Activated CD4-positive, alpha-beta memory T cell treated with anti-CD3 and anti-CD28 coated beads, Interleukin-2, amount 10 ng/mL, durations not matched to agents 7 days and 5 days (primary cell): ENCODE results near the gene DDIT4. TPM values are rescaled to one million over a fixed set of nuclear protein-coding genes. Genes with fewer than 3 reads are reported as not detected.
"Not testable (repeated sequence)": the region's sequence is repeated elsewhere in the genome, so short reads cannot be mapped to it uniquely, and the experiment has no call there.

ENCODE experiments used
- CTCF ChIA-PET: fragments of 350-600 bp; sonication (Branson Sonifier 250); formaldehyde crosslinking; loops from one replicate; lab custom pipeline; 2021; ENCODE audit warnings: antibody characterized with exemption, inconsistent platforms; lab: Charles Lee
- POLR2A ChIA-PET: fragments of 350-600 bp; sonication (Branson Sonifier 250); formaldehyde crosslinking; loops from one replicate; lab custom pipeline; 2021; ENCODE audit warnings: antibody characterized with exemption; lab: Charles Lee
- DNase-seq: peaks from one replicate; pipeline ENCODE4 v3.0.0-alpha.2; 2020
- H3K27ac Mint-ChIP-seq: one replicate; pipeline ENCODE4 v1.8.0; 2021; ENCODE audit warnings: mild to moderate bottlenecking, mixed read lengths
- H3K27me3 Mint-ChIP-seq: one replicate; pipeline ENCODE4 v1.8.0; 2021; ENCODE audit warnings: mixed read lengths
- H3K36me3 Mint-ChIP-seq: one replicate; pipeline ENCODE4 v1.8.0; 2021; ENCODE audit warnings: low read depth, mixed read lengths
- H3K4me1 Mint-ChIP-seq: one replicate; pipeline ENCODE4 v1.8.0; 2021; ENCODE audit warnings: mixed read lengths
- H3K4me3 Mint-ChIP-seq: one replicate; pipeline ENCODE4 v1.8.0; 2021; ENCODE audit warnings: mild to moderate bottlenecking, mixed read lengths
- H3K9me3 Mint-ChIP-seq: one replicate; pipeline ENCODE4 v1.8.0; 2021; ENCODE audit warnings: mixed read lengths
- total RNA-seq, 2 experiments: library from RNA; stranded (reverse); gene quantifications; one replicate each; pipeline ENCODE4 v1.2.3, GENCODE V29; 2021

DDIT4 gene
- total RNA-seq, 2 experiments from 2014 or later, result 475 to 481 TPM

GRCh38 chr10:72285972-72286521 lies 12.3 kb downstream of the DDIT4 start:
- no peak for DNase-seq
- H3K9me3 Mint-ChIP-seq, result no peaks in the 10 kb centered on the region
- CTCF ChIA-PET, result interaction anchor here (0.8 to 1.2 kb wide), 2 partner anchors 11 to 25 kb away, joined by 3 read pairs; no protein-coding TSS in a partner anchor
- peak overlapping the region; percentile 49 for H3K27ac Mint-ChIP-seq
- H3K4me1 Mint-ChIP-seq, result peaks cover 42% of the 10 kb centered on the region
- no peak overlapping the region for H3K4me3 Mint-ChIP-seq
- POLR2A ChIA-PET, result interaction anchor here (0.6 to 3.5 kb wide), 5 partner anchors 11 to 69 kb away, joined by 3 to 26 read pairs (median 7); partner anchors contain the start of genes ANAPC16, ASCC1 and DDIT4
- no peaks in the 10 kb centered on the region for H3K27me3 Mint-ChIP-seq
- H3K36me3 Mint-ChIP-seq, result no peaks in the 10 kb centered on the region

- ChIA-PET POLR2A (interaction anchor here (0.7 to 23.5 kb wide), 11 partner anchors 13 to 75 kb away, joined by 3 to 448 read pairs (median 10); partner anchors contain the start of genes ANAPC16, ASCC1 and DDIT4), CTCF (interaction anchor here (0.9 to 6.7 kb wide), 8 partner anchors 11 to 165 kb away, joined by 3 to 56 read pairs (median 8); partner anchors contain the start of gene DDIT4)
- DNase-seq, result peak; percentile 68
- no peak overlapping the region for H3K4me3 Mint-ChIP-seq
- H3K36me3 Mint-ChIP-seq, result peaks cover 7% of the 10 kb centered on the region
- peaks cover 70% of the 10 kb centered on the region for H3K4me1 Mint-ChIP-seq
- peak overlapping the region; percentile 90 for H3K27ac Mint-ChIP-seq
- H3K9me3 Mint-ChIP-seq, result no peaks in the 10 kb centered on the region
- no peaks in the 10 kb centered on the region for H3K27me3 Mint-ChIP-seq
Measured at GRCh38 chr10:72291019-72291532, 17.4 kb downstream of the DDIT4 start.

GRCh38 chr10:72292223-72292691 lies 18.5 kb downstream of the DDIT4 start:
- no peaks in the 10 kb centered on the region for H3K9me3 Mint-ChIP-seq
- H3K27ac Mint-ChIP-seq, result peak overlapping the region; percentile 90
- POLR2A ChIA-PET, result interaction anchor here (0.9 to 23.5 kb wide), 12 partner anchors 14 to 244 kb away, joined by 3 to 448 read pairs (median 6); partner anchors contain the start of gene DDIT4
- CTCF ChIA-PET, result interaction anchor here (0.9 to 6.7 kb wide), 7 partner anchors 16 to 45 kb away, joined by 3 to 56 read pairs (median 10); partner anchors contain the start of gene DDIT4
- peak overlapping the region; percentile 31 for H3K4me3 Mint-ChIP-seq
- H3K4me1 Mint-ChIP-seq, result peaks cover 67% of the 10 kb centered on the region
- H3K36me3 Mint-ChIP-seq, result peaks cover 12% of the 10 kb centered on the region
- H3K27me3 Mint-ChIP-seq, result no peaks in the 10 kb centered on the region
- DNase-seq, result peak; percentile 60

- Mint-ChIP-seq H3K27ac (peak overlapping the region; percentile 97), H3K27me3 (no peaks in the 10 kb centered on the region), H3K9me3 (no peaks in the 10 kb centered on the region), H3K4me1 (peaks cover 81% of the 10 kb centered on the region), H3K4me3 (peak overlapping the region; percentile 73), H3K36me3 (peaks cover 12% of the 10 kb centered on the region)
- CTCF ChIA-PET, result interaction anchor here (6.7 kb wide), 1 partner anchor 21 kb away, joined by 56 read pairs; the partner anchor contains the start of gene DDIT4
- POLR2A ChIA-PET, result interaction anchor here (1.0 to 23.5 kb wide), 6 partner anchors 12 to 31 kb away, joined by 4 to 448 read pairs (median 22); partner anchors contain the start of gene DDIT4
- DNase-seq, result no peak
Measured at GRCh38 chr10:72295330-72295910, 21.7 kb downstream of the DDIT4 start.

- peaks cover 12% of the 10 kb centered on the region for H3K36me3 Mint-ChIP-seq
- not testable (repeated sequence) for H3K9me3 Mint-ChIP-seq, H3K27me3 Mint-ChIP-seq, DNase-seq
- H3K4me1 Mint-ChIP-seq, result peaks cover 77% of the 10 kb centered on the region
- H3K27ac Mint-ChIP-seq, result peak overlapping the region; percentile 97
- ChIA-PET CTCF (interaction anchor here (0.6 to 2.6 kb wide), 17 partner anchors 8 to 49 kb away, joined by 3 to 17 read pairs (median 6); partner anchors contain the start of gene DDIT4), POLR2A (interaction anchor here (0.7 to 23.5 kb wide), 27 partner anchors 10 to 950 kb away, joined by 3 to 448 read pairs (median 8); partner anchors contain the start of genes ANAPC16, ASCC1, DDIT4 and DNAJC9)
- H3K4me3 Mint-ChIP-seq, result peak overlapping the region; percentile 73
Measured at GRCh38 chr10:72296829-72297280, 23.1 kb downstream of the DDIT4 start.

GRCh38 chr10:72297281-72297804 lies 23.6 kb downstream of the DDIT4 start:
- Mint-ChIP-seq H3K9me3 (peaks cover 4% of the 10 kb centered on the region), H3K27me3 (no peaks in the 10 kb centered on the region), H3K36me3 (peaks cover 12% of the 10 kb centered on the region), H3K4me3 (peak overlapping the region; percentile 73), H3K4me1 (peaks cover 73% of the 10 kb centered on the region), H3K27ac (peak overlapping the region; percentile 97)
- peak; percentile 98 for DNase-seq
- CTCF ChIA-PET, result interaction anchor here (0.6 to 2.6 kb wide), 18 partner anchors 8 to 49 kb away, joined by 3 to 17 read pairs (median 6); partner anchors contain the start of gene DDIT4
- POLR2A ChIA-PET, result interaction anchor here (0.7 to 23.5 kb wide), 27 partner anchors 10 to 950 kb away, joined by 3 to 448 read pairs (median 8); partner anchors contain the start of genes ANAPC16, ASCC1, DDIT4 and DNAJC9

- no peaks in the 10 kb centered on the region for H3K27me3 Mint-ChIP-seq
- ChIA-PET CTCF (interaction anchor here (0.6 to 2.6 kb wide), 16 partner anchors 7 to 50 kb away, joined by 3 to 17 read pairs (median 6); partner anchors contain the start of gene DDIT4), POLR2A (interaction anchor here (0.8 to 23.5 kb wide), 24 partner anchors 9 to 949 kb away, joined by 3 to 448 read pairs (median 14); partner anchors contain the start of genes ANAPC16, ASCC1, DDIT4 and DNAJC9)
- peaks cover 4% of the 10 kb centered on the region for H3K9me3 Mint-ChIP-seq
- peak overlapping the region; percentile 97 for H3K27ac Mint-ChIP-seq
- DNase-seq, result peak; percentile 96
- peaks cover 12% of the 10 kb centered on the region for H3K36me3 Mint-ChIP-seq
- peak overlapping the region; percentile 73 for H3K4me3 Mint-ChIP-seq
- peaks cover 66% of the 10 kb centered on the region for H3K4me1 Mint-ChIP-seq
Measured at GRCh38 chr10:72297805-72298591, 24.3 kb downstream of the DDIT4 start.

- Mint-ChIP-seq H3K9me3 (peaks cover 4% of the 10 kb centered on the region), H3K27me3 (no peaks in the 10 kb centered on the region), H3K4me1 (peaks cover 67% of the 10 kb centered on the region), H3K4me3 (peak overlapping the region; percentile 73), H3K27ac (peak overlapping the region; percentile 97), H3K36me3 (peaks cover 12% of the 10 kb centered on the region)
- CTCF ChIA-PET, result interaction anchor here (1.9 to 2.6 kb wide), 2 partner anchors 20 to 25 kb away, joined by 9 to 17 read pairs; partner anchors contain the start of gene DDIT4
- POLR2A ChIA-PET, result interaction anchor here (2.5 to 23.5 kb wide), 7 partner anchors 8 to 210 kb away, joined by 22 to 448 read pairs (median 58); partner anchors contain the start of genes DDIT4 and SPOCK2
- no peak for DNase-seq
Measured at GRCh38 chr10:72298592-72299519, 25.1 kb downstream of the DDIT4 start.

GRCh38 chr10:72303424-72304128 lies 29.9 kb downstream of the DDIT4 start:
- DNase-seq, result no peak
- Mint-ChIP-seq H3K36me3 (no peaks in the 10 kb centered on the region), H3K4me3 (no peak overlapping the region), H3K27ac (peak overlapping the region; percentile 80), H3K27me3 (no peaks in the 10 kb centered on the region), H3K4me1 (peaks cover 61% of the 10 kb centered on the region), H3K9me3 (peaks cover 4% of the 10 kb centered on the region)
- ChIA-PET CTCF (interaction anchor here (0.9 to 3.3 kb wide), 8 partner anchors 9 to 33 kb away, joined by 3 to 14 read pairs (median 4); no protein-coding TSS in a partner anchor), POLR2A (interaction anchor here (0.9 to 23.5 kb wide), 8 partner anchors 10 to 56 kb away, joined by 3 to 448 read pairs (median 7); partner anchors contain the start of gene DDIT4)
